Measurements from ENCODE around the gene TXNIP. TPM values are rescaled to one million over a fixed set of nuclear protein-coding genes. Genes with fewer than 3 reads are reported as not detected.

Gene TXNIP
- total and polyA plus RNA-seq, 2 experiments from 2014 or later = 75.3 to 160 TPM

- peaks cover 15% of the 10 kb centered on the region for H3K27me3 ChIP-seq
- no peaks in the 10 kb centered on the region for H3K36me3 ChIP-seq (replicated peaks; ENCODE audit: insufficient read depth, low read depth)
- H3K4me1 ChIP-seq (ENCODE audit: insufficient read depth) = peaks cover 21% of the 10 kb centered on the region
- H3K9me3 ChIP-seq (ENCODE audit: low read depth) = no peaks in the 10 kb centered on the region
- peak overlapping the region; percentile 88 for H3K27ac ChIP-seq
- no peaks in the 10 kb centered on the region for H4K20me1 ChIP-seq (ENCODE audit: insufficient read depth, poor library complexity, severe bottlenecking)
- H2AFZ ChIP-seq = no peak overlapping the region
- no peak for DNase-seq (ENCODE audit: low spot score)
- peak overlapping the region; percentile 60 for H3K4me3 ChIP-seq
- H3K4me2 ChIP-seq = peak overlapping the region; percentile 78
- peaks cover 45% of the 10 kb centered on the region for H3K79me2 ChIP-seq
- TF ChIP-seq, protein P1, sequence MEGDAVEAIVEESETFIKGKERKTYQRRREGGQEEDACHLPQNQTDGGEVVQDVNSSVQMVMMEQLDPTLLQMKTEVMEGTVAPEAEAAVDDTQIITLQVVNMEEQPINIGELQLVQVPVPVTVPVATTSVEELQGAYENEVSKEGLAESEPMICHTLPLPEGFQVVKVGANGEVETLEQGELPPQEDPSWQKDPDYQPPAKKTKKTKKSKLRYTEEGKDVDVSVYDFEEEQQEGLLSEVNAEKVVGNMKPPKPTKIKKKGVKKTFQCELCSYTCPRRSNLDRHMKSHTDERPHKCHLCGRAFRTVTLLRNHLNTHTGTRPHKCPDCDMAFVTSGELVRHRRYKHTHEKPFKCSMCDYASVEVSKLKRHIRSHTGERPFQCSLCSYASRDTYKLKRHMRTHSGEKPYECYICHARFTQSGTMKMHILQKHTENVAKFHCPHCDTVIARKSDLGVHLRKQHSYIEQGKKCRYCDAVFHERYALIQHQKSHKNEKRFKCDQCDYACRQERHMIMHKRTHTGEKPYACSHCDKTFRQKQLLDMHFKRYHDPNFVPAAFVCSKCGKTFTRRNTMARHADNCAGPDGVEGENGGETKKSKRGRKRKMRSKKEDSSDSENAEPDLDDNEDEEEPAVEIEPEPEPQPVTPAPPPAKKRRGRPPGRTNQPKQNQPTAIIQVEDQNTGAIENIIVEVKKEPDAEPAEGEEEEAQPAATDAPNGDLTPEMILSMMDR (IDR thresholded peaks at IDR 0.05; ENCODE audit: poor library complexity) = no peak
- TF ChIP-seq EZH2 (IDR thresholded peaks at IDR 0.05; ENCODE audit: borderline replicate concordance) = no peak
- H3K9me2 ChIP-seq (replicated peaks; ENCODE audit: insufficient read depth) = no peaks in the 10 kb centered on the region
Measured at GRCh38 chr1:145956361-145956760, 40.0 kb downstream of the TXNIP start.

- 46% methylated on average over 2 of the region's 2 CpGs for WGBS (ENCODE audit: low lambda C conversion rate, missing lambda C conversion rate)
- H3K9me2 ChIP-seq (replicated peaks; ENCODE audit: insufficient read depth) = no peaks in the 10 kb centered on the region
Measured at GRCh38 chr1:145955436-145955835, 40.9 kb downstream of the TXNIP start.

GRCh38 chr1:145953861-145954260 lies 42.5 kb downstream of the TXNIP start:
- Histone ChIP-seq H2AFZ (no peak overlapping the region), H3K4me1 (ENCODE audit: insufficient read depth) (peaks cover 15% of the 10 kb centered on the region), H4K20me1 (ENCODE audit: insufficient read depth, poor library complexity, severe bottlenecking) (no peaks in the 10 kb centered on the region), H3K9me3 (ENCODE audit: low read depth) (no peaks in the 10 kb centered on the region), H3K27ac (no peak overlapping the region), H3K36me3 (replicated peaks; ENCODE audit: insufficient read depth, low read depth) (no peaks in the 10 kb centered on the region), H3K27me3 (peaks cover 2% of the 10 kb centered on the region), H3K79me2 (peaks cover 53% of the 10 kb centered on the region), H3K4me2 (no peak overlapping the region), H3K9me2 (replicated peaks; ENCODE audit: insufficient read depth) (no peaks in the 10 kb centered on the region), H3K4me3 (no peak overlapping the region)
- WGBS (ENCODE audit: low lambda C conversion rate, missing lambda C conversion rate) = 90% methylated on average over 6 of the region's 6 CpGs
- no peak for DNase-seq (ENCODE audit: low spot score)
- TF ChIP-seq EZH2phosphoT487 (IDR thresholded peaks at IDR 0.05; ENCODE audit: low read depth, severe bottlenecking, unreplicated experiment) (no peak), EZH2 (IDR thresholded peaks at IDR 0.05; ENCODE audit: borderline replicate concordance) (no peak)
- TF ChIP-seq, protein P1 (IDR thresholded peaks at IDR 0.05; ENCODE audit: poor library complexity) = no peak

More at GRCh38 chr1:145955436-145955835, 40.9 kb downstream of the TXNIP start:
- TF ChIP-seq, protein P1 (IDR thresholded peaks at IDR 0.05; ENCODE audit: poor library complexity) = no peak
- TF ChIP-seq EZH2phosphoT487 (IDR thresholded peaks at IDR 0.05; ENCODE audit: low read depth, severe bottlenecking, unreplicated experiment) (no peak), EZH2 (IDR thresholded peaks at IDR 0.05; ENCODE audit: borderline replicate concordance) (no peak)
- H3K27ac ChIP-seq = peak overlapping the region; percentile 88
- peaks cover 53% of the 10 kb centered on the region for H3K79me2 ChIP-seq
- H3K4me1 ChIP-seq (ENCODE audit: insufficient read depth) = peaks cover 15% of the 10 kb centered on the region
- no peak overlapping the region for H3K4me3 ChIP-seq
- peaks cover 15% of the 10 kb centered on the region for H3K27me3 ChIP-seq
- no peak overlapping the region for H2AFZ ChIP-seq
- no peak for DNase-seq (ENCODE audit: low spot score)
- no peaks in the 10 kb centered on the region for H4K20me1 ChIP-seq (ENCODE audit: insufficient read depth, poor library complexity, severe bottlenecking)
- H3K36me3 ChIP-seq (replicated peaks; ENCODE audit: insufficient read depth, low read depth) = no peaks in the 10 kb centered on the region
- no peaks in the 10 kb centered on the region for H3K9me3 ChIP-seq (ENCODE audit: low read depth)
- H3K4me2 ChIP-seq = peak overlapping the region; percentile 78

GRCh38 chr1:145952903-145953302 lies 43.5 kb downstream of the TXNIP start:
- no peak overlapping the region for H2AFZ ChIP-seq
- WGBS (ENCODE audit: low lambda C conversion rate, missing lambda C conversion rate) = 93% methylated on average over 3 of the region's 3 CpGs

More at GRCh38 chr1:145952903-145953302, 43.5 kb downstream of the TXNIP start:
- H3K9me3 ChIP-seq (ENCODE audit: low read depth) = no peaks in the 10 kb centered on the region
- no peak overlapping the region for H3K4me2 ChIP-seq
- H3K4me1 ChIP-seq (ENCODE audit: insufficient read depth) = peaks cover 15% of the 10 kb centered on the region
- H4K20me1 ChIP-seq (ENCODE audit: insufficient read depth, poor library complexity, severe bottlenecking) = no peaks in the 10 kb centered on the region
- no peak for DNase-seq (ENCODE audit: low spot score)
- H3K36me3 ChIP-seq (replicated peaks; ENCODE audit: insufficient read depth, low read depth) = no peaks in the 10 kb centered on the region
- peaks cover 53% of the 10 kb centered on the region for H3K79me2 ChIP-seq
- no peaks in the 10 kb centered on the region for H3K27me3 ChIP-seq
- H3K4me3 ChIP-seq = no peak overlapping the region
- no peak overlapping the region for H3K27ac ChIP-seq
- TF ChIP-seq EZH2 (IDR thresholded peaks at IDR 0.05; ENCODE audit: borderline replicate concordance) (no peak), EZH2phosphoT487 (IDR thresholded peaks at IDR 0.05; ENCODE audit: low read depth, severe bottlenecking, unreplicated experiment) (no peak)
- TF ChIP-seq, protein P1 (IDR thresholded peaks at IDR 0.05; ENCODE audit: poor library complexity) = no peak
- H3K9me2 ChIP-seq (replicated peaks; ENCODE audit: insufficient read depth) = no peaks in the 10 kb centered on the region

All from hepatocyte (in vitro differentiated cells).